GM12873 (cell line): ENCODE data around the gene CRHR1.

ENCODE experiments used
- TF ChIP-seq, protein P1 (sequence below): IDR thresholded peaks from 2 replicates; pipeline ENCODE4 v1.5.1; 2012; ENCODE audit warnings: low read depth, mild to moderate bottlenecking, moderate library complexity, low read length, control low read depth; ENCODE audit not compliant: insufficient read depth; ENCODE audit errors: missing control alignments

Gene CRHR1

DNA sequence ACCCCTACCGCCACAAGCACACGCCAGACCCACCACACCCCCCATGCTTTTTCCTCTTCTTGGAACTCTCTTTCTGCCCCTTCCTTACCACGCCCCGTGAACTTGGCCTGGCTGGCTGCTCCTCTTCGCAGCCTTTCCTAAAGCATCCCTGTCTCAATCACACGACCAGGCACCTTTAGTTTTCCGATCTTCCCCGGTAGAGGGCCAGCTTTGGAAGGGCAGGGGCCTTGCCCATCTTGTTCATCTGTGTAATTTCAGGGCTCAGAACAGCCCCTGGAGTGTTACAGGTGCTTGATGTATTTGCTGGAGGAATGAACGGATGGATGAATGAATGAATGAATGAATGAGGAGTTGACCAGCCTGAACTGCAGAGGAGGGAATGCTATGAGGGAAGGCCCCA is 64.3 kb downstream of the CRHR1 start:
- TF ChIP-seq, protein P1, sequence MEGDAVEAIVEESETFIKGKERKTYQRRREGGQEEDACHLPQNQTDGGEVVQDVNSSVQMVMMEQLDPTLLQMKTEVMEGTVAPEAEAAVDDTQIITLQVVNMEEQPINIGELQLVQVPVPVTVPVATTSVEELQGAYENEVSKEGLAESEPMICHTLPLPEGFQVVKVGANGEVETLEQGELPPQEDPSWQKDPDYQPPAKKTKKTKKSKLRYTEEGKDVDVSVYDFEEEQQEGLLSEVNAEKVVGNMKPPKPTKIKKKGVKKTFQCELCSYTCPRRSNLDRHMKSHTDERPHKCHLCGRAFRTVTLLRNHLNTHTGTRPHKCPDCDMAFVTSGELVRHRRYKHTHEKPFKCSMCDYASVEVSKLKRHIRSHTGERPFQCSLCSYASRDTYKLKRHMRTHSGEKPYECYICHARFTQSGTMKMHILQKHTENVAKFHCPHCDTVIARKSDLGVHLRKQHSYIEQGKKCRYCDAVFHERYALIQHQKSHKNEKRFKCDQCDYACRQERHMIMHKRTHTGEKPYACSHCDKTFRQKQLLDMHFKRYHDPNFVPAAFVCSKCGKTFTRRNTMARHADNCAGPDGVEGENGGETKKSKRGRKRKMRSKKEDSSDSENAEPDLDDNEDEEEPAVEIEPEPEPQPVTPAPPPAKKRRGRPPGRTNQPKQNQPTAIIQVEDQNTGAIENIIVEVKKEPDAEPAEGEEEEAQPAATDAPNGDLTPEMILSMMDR = no peak

DNA sequence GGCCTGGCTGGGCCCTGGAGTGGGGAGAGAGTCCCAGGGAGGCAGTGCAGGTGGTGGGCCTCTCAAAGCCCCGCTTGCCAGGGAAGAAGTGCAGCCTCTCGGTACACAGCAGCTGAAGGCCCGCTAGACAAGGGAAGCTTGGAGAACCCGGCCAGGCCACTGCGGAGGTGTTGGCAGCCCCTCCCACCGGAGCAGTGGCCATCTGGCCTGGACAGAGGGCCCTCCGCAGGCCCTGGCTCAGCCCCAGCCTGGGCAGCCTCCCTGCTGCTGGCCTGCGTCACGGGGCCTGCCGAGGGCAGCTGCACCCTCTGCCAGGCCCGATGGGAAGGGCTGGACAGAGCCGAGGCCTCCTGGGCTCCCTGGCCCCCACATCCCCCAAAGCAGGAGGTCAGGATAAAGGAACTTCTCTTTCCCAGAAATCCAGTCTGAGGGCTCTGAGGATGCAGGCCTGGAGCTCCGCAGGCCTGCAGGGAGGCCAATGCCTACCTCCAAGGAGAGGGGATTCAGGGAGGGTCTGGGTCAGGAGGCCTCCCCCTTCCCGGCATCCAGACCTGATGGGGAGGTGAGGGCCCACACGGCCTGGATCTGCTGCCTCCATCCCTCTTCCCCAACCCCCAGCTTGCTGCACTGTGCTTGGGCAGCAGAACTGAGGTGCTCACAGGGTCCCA is 64.9 kb downstream of the CRHR1 start:
- TF ChIP-seq, protein P1 = no peak

DNA sequence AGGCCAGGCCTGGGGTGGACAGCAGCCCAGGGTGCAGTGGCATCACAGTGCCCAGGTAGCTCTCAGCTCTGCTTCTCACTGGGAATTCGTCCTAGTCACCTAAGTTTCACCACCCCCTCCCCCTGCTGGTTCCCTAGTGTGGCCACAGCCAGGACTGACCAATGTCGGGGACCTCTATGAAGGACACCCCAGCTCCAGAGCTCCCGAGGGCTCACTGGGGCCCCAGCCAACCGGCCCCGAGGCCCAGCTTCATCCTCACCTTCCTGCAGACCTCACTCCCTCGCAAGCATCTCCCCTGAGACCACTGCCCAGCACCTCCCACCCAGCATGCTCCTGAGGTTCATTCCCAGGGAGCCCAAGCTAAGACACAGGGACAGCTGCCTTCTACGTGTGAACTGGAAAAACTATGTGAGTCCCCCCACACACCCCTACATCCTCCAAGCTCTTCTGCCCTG is 65.4 kb downstream of the CRHR1 start:
- TF ChIP-seq, protein P1 = no peak

DNA sequence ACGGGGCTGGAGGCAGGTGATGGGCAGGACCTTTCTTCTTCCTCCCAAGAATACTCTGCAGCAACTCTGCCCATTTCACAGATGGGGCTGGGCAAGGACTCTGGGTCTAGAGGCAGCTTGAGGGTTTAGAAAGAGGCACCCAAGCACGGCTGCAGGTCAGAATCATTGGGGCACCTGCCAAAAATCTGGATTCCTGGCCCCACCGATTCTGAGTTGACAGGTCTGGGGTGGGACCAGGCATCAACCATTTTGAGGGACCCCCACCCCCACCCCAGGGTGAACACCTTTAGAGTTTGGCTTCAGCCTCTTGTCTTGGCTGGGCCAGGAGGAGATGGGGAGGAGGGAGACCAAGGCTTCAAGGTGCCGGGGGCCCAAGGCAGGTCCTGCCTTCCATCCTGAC is 65.9 kb downstream of the CRHR1 start:
- TF ChIP-seq, protein P1 = no peak

DNA sequence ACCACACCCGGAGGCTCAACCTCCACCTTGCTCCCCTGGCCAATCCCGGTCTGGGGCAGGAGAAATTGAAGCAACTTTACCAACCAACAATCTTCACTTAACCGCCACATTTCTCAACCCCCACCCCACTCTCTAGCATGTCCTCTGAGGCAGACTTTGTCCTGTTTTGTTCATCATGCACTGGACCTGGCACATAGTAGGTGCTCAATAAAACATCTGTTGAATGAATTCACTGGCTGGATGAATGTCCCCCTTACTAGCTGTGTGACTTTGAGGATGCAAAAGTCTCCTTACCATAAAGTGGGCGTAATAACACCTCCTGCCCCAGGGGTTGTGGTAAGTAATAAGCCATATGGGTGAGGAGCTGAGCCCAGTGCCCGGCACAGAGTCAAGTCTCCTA is 66.3 kb downstream of the CRHR1 start:
- TF ChIP-seq, protein P1 = no peak

DNA sequence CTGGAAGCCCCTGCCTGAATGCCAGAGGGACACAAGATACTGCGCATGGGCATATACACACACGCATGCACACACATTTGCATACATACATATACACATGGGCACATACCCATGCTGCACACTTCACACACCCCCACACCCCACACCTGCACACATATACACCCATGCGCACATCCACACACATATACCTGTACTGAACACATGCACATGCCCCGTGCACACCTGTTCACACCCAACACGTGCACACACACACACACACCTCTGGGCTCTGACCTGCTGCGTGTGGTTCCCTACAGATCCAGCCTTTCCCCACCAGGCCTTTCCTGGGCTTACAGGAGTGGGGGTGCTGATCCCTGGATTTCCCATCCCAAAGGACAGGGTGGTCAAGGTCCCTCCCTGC is 66.9 kb downstream of the CRHR1 start:
- TF ChIP-seq, protein P1 = no peak

DNA sequence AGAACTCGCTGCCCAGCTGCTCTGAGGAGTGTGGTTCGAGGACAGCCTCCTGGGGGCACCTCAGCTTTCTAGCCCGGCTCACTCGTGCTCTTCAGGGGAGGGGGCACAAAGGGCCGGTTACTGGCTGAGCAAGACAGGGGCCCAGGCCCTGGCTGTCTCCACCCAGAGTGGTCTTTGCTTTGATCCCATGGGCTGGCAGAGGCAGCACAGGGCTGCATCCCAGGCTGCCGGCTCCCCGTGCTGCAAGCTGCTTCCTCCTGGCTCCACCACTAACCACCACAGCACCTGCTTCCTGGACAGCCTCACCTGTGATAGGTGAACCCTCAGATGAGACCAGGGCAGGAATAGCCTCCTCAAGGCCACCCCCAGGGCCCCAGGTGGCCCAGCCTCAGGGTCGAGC is 67.3 kb downstream of the CRHR1 start:
- TF ChIP-seq, protein P1 = no peak

DNA sequence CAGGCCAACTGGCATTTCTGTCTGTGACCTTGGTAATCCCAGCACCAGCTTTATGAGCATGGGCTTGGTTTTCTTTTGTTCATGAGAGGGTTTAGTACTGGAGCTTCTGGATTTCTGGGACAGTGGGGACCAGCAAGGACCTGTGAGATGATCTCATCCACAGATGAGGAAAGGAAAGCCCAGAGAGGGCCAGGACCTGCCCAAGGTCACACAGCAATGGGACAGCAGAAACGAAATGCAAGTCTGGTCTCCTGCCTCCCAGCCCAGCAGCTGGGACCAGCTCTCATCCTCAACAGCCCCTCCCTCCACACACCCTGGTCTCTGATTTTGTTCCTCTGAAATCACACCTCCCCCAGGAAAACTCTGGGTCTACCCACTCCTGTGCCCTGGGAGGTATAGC is 67.8 kb downstream of the CRHR1 start:
- TF ChIP-seq, protein P1 = no peak
